ENCODE data around the gene PGS1. TPM values are rescaled to one million over a fixed set of nuclear protein-coding genes. Genes with fewer than 3 reads are reported as not detected.
A peak's percentile ranks its signal among the peaks of the same experiment; 100 is the strongest.

Gene PGS1
- total and polyA plus RNA-seq, 2 donors from 2014 or later = 15.6 to 65.4 TPM

DNA sequence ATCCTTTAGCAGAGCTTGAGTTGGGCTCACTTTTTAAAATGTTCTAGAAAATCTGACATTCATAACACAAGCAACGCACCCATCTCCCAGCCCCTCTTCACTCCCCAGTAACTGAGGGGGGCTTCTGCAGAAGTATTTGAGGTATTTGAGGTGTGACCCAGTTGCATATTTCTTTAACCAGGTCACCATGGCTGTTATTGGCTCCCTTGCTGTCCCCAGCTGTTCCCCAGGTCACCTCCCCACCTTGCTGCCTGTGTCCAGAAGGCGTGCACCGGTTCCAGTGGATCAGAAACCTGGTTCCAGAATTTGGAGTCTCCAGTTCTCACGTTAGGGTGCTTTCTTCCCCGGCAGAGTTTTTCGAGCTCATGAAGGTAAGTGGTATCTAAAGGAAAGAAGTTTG is 13.8 kb downstream of the PGS1 start:
- intact Hi-C loops (cut with DNase I) = no loop called here
- Histone ChIP-seq H3K4me1 (ENCODE audit: control insufficient read depth in 2 of 3, insufficient read depth in 2 of 3, low read depth in 1 of 3, low read length in 3 of 3) (peaks cover 0 to 8% (median 7%) of the 10 kb centered on the region in 3 donors), H3K36me3 (ENCODE audit: control insufficient read depth in 2 of 3, insufficient read depth in 3 of 3, low read length in 3 of 3) (peaks cover 0 to 15% (median 9%) of the 10 kb centered on the region in 3 donors), H3K27me3 (ENCODE audit: control insufficient read depth, insufficient read depth, low read length) (no peaks in the 10 kb centered on the region), H3K4me3 (ENCODE audit: low read length in 3 of 3) (no peak overlapping the region), H3K9me3 (ENCODE audit: control insufficient read depth in 2 of 3, insufficient read depth in 1 of 3, low read length in 3 of 3) (no peaks in the 10 kb centered on the region), H3K27ac (ENCODE audit: low read depth in 2 of 2, low read length in 2 of 2) (no peak overlapping the region), H3K9ac (ENCODE audit: low read length in 3 of 3) (no peak overlapping the region)
- no peak for DNase-seq
- TF ChIP-seq, protein P1, sequence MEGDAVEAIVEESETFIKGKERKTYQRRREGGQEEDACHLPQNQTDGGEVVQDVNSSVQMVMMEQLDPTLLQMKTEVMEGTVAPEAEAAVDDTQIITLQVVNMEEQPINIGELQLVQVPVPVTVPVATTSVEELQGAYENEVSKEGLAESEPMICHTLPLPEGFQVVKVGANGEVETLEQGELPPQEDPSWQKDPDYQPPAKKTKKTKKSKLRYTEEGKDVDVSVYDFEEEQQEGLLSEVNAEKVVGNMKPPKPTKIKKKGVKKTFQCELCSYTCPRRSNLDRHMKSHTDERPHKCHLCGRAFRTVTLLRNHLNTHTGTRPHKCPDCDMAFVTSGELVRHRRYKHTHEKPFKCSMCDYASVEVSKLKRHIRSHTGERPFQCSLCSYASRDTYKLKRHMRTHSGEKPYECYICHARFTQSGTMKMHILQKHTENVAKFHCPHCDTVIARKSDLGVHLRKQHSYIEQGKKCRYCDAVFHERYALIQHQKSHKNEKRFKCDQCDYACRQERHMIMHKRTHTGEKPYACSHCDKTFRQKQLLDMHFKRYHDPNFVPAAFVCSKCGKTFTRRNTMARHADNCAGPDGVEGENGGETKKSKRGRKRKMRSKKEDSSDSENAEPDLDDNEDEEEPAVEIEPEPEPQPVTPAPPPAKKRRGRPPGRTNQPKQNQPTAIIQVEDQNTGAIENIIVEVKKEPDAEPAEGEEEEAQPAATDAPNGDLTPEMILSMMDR (IDR thresholded peaks at IDR 0.05; ENCODE audit: borderline replicate concordance, extremely low read depth, insufficient read depth) = no peak
- FAIRE-seq = no peak

DNA sequence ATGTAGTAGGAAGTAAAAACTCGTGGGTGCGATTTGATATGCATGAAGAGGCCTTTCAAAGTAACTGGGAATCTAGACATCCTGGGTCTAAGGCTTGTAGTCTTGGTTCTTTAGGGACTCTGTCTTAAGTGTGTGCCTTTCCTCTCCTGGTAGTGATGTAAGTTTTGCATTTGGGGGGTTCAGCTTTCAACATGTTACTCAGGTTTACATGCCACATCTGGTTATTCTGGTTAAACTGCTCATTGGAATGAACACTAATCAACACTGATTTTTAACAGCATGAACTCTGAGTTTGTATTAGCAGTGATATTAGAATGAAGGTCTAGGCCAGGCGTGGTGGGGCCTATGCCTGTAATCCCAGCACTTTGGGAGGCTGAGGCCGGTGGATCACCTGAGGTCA is 15.1 kb downstream of the PGS1 start:
- H3K9ac ChIP-seq (ENCODE audit: low read length in 3 of 3) = no peak overlapping the region
- TF ChIP-seq, protein P1 (IDR thresholded peaks at IDR 0.05; ENCODE audit: borderline replicate concordance, extremely low read depth, insufficient read depth) = no peak
- no peak for DNase-seq
- H3K27me3 ChIP-seq (ENCODE audit: control insufficient read depth, insufficient read depth, low read length) = no peaks in the 10 kb centered on the region
- H3K36me3 ChIP-seq (ENCODE audit: control insufficient read depth in 2 of 3, insufficient read depth in 3 of 3, low read length in 3 of 3) = peaks cover 0 to 25% (median 11%) of the 10 kb centered on the region in 3 donors
- intact Hi-C loops (cut with DNase I) = no loop called here
- H3K9me3 ChIP-seq (ENCODE audit: control insufficient read depth in 2 of 3, insufficient read depth in 1 of 3, low read length in 3 of 3) = no peaks in the 10 kb centered on the region
- no peak overlapping the region for H3K4me3 ChIP-seq (ENCODE audit: low read length in 3 of 3)
- no peak for FAIRE-seq
- H3K27ac ChIP-seq (ENCODE audit: low read depth in 2 of 2, low read length in 2 of 2) = no peak overlapping the region
- peaks cover 0 to under 1% (median 0%) of the 10 kb centered on the region in 3 donors for H3K4me1 ChIP-seq (ENCODE audit: control insufficient read depth in 2 of 3, insufficient read depth in 2 of 3, low read depth in 1 of 3, low read length in 3 of 3)

DNA sequence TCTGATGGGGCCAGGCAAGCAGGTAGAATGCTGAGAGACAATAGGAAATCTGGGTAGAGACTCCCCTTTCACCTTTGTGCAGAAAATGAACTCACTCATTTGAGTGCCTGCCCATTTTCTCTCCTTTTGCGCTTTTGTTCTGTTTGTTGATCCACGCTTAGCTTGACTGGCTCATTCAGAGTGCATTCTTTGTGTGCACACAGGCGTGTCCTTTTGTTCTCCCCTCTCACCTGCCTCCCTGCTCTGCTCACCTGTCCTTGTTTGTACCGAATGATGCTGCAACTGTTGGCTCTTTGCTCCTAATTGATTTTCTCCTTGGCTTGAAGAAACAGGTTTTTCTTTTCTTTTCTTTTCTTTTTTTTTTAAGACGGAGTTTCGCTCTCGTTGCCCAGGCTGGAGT is 15.8 kb downstream of the PGS1 start:
- no peak overlapping the region for H3K27ac ChIP-seq (ENCODE audit: low read depth in 2 of 2, low read length in 2 of 2)
- no peaks in the 10 kb centered on the region for H3K9me3 ChIP-seq (ENCODE audit: control insufficient read depth in 2 of 3, insufficient read depth in 1 of 3, low read length in 3 of 3)
- intact Hi-C loops (cut with DNase I) = no loop called here
- FAIRE-seq (no peak), DNase-seq (peak in 3 of 5 donors; percentile 58 to 67 (median 66))
- no peaks in the 10 kb centered on the region for H3K4me1 ChIP-seq (ENCODE audit: control insufficient read depth in 2 of 3, insufficient read depth in 2 of 3, low read depth in 1 of 3, low read length in 3 of 3)
- no peaks in the 10 kb centered on the region for H3K27me3 ChIP-seq (ENCODE audit: control insufficient read depth, insufficient read depth, low read length)
- no peak overlapping the region for H3K9ac ChIP-seq (ENCODE audit: low read length in 3 of 3)
- H3K36me3 ChIP-seq (ENCODE audit: control insufficient read depth in 2 of 3, insufficient read depth in 3 of 3, low read length in 3 of 3) = peaks cover 0 to 31% (median 17%) of the 10 kb centered on the region in 3 donors
- TF ChIP-seq, protein P1 (IDR thresholded peaks at IDR 0.05; ENCODE audit: borderline replicate concordance, extremely low read depth, insufficient read depth) = no peak
- H3K4me3 ChIP-seq (ENCODE audit: low read length in 3 of 3) = no peak overlapping the region

DNA sequence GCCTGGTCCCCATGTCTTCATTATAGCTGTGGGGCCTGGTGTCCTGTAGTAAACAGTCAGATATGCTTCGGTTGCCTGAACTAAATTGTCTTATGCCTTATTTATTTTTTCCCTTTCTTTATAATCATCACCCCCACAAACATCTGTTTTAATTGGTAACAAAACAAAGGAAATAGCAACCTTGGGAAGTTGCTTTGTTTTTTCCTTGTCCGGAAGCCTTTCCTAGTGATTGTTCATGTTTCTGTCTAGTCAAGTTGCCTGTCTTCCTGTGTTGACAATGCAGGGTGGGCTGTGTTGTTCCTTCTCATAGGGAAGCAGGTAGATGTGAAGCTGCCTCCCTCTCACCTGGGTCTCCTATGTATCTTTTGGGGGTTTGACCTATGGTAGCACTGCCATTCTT is 16.7 kb downstream of the PGS1 start:
- Histone ChIP-seq H3K36me3 (ENCODE audit: control insufficient read depth in 2 of 3, insufficient read depth in 3 of 3, low read length in 3 of 3) (peaks cover 0 to 38% (median 24%) of the 10 kb centered on the region in 3 donors), H3K27ac (ENCODE audit: low read depth in 2 of 2, low read length in 2 of 2) (peak overlapping the region in 1 of 2 donors; percentile 56), H3K4me3 (ENCODE audit: low read length in 3 of 3) (no peak overlapping the region), H3K4me1 (ENCODE audit: control insufficient read depth in 2 of 3, insufficient read depth in 2 of 3, low read depth in 1 of 3, low read length in 3 of 3) (no peaks in the 10 kb centered on the region), H3K27me3 (ENCODE audit: control insufficient read depth, insufficient read depth, low read length) (no peaks in the 10 kb centered on the region), H3K9me3 (ENCODE audit: control insufficient read depth in 2 of 3, insufficient read depth in 1 of 3, low read length in 3 of 3) (no peaks in the 10 kb centered on the region), H3K9ac (ENCODE audit: low read length in 3 of 3) (no peak overlapping the region)
- intact Hi-C loops (cut with DNase I) = no loop called here
- DNase-seq (no peak), FAIRE-seq (no peak)
- TF ChIP-seq, protein P1 (IDR thresholded peaks at IDR 0.05; ENCODE audit: borderline replicate concordance, extremely low read depth, insufficient read depth) = no peak

Data from kidney (tissue), 14 donors.